NCI-H748 (cell line): Measurements from ENCODE around the gene ASB6.
"Not testable (repeated sequence)": the region's sequence is repeated elsewhere in the genome, so short reads cannot be mapped to it uniquely, and the experiment has no call there.

Experiments used
- DNase-seq: peaks from one replicate; lab custom pipeline; 2025; ENCODE audit not compliant: unreplicated experiment; lab: John Stamatoyannopoulos, UW

The ASB6 gene

GRCh38 chr9:129644902-129645301, 3.0 kb upstream of the ASB6 start:
- no peak for DNase-seq

DNA sequence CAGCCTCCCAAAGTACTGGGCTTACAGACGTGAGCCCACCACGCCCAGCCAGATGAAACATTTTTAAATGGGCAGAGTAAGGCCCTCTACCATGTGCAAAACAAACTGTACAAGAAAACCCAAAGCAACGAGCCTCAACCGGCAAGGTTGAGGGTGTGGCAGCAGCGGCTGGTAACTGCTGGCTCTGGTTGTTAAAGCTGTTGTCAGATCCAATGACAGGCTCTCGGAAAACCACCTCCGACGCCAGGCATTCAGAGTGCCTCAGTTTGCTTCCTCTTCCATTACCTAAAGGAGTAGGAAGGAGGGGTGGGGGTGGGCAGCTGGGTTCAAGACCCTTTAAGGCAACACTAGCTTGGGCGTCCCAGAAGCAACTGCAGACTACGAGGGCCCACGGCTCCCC, 2.4 kb upstream of the ASB6 start:
- no peak for DNase-seq

DNA sequence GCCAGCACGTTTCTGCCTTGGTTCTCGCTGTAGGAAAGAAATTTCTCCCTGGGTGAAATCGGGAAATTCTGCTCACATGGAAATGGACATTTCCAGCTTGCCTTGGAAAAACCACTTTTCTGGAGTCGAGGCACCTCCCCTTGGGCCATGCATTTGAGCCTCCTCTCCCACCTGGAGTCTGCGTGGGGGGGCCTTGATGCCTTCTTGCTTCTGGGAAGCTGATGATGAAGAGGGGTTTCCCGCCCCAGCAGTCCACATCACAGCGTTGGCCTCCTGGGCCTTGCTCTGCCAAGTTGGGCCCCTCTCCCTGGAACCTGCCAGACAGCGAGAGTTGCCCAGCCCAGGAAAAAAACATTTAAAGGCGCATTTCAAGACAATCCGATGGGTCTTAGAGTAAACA, 1.8 kb upstream of the ASB6 start:
- no peak for DNase-seq

- peak; percentile 27 for DNase-seq
These were observed 841 bp downstream of the ASB6 start for GRCh38 chr9:129640871-129641749.

DNA sequence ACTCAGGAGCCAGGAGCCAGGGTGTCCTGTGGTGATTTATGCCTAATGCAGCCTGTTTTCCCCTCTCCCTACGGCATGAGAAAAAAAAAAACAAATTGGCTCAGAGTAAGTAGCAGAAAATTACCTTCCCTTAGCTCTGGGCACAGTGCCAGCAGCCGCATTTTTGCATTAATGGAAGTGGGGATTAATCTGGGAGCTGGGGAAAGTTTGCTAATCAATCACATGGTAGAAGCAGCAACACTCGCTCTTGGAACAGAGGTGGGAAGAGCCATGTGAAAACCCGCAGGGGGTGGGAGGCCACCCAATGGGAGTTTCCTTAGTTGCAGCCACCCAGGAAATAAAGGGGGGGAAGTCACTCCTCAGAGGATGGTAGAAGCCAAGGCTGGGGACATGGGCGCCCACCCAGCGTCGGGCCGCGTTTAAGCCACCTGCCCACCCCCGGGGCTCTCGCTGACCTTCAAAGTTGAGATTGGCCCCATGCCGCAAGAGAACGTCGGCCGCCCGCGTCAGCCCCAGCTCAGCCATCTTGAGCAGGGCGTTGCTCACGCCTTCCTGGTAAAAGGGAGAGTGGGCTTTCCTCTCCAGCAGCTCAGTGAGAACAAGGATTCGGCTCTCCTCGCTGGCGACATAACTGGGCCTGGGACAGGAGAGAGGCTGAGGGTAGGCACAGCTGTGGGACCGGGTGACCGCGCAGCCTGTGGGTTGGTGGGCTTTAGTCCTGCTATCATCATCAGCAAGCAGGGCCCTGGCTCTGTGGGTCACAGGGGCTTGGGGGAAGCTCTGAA, 1.7 kb downstream of the ASB6 start:
- peak; percentile 78 for DNase-seq

DNA sequence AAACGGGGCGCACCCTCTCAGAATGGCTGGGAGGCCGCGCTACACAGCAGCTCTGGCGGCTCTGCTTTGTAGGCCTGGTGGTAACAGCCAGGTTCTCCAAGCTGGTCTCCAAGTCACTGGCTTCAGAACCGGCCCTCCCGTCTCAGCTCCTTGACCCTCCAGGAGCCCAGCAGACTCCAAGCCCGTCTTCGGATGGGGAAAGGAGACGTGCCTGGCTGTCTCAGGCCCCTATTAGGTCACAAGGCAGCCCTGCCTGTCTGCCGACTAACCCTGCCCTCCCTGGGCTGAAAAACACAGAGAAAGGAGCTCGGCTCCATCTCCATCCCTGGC, 2.2 kb downstream of the ASB6 start:
- no peak for DNase-seq

GRCh38 chr9:129639034-129639630, 2.8 kb downstream of the ASB6 start:
- no peak for DNase-seq

- DNase-seq, result no peak
These were observed 4.1 kb downstream of the ASB6 start for GRCh38 chr9:129637673-129638439.

DNA sequence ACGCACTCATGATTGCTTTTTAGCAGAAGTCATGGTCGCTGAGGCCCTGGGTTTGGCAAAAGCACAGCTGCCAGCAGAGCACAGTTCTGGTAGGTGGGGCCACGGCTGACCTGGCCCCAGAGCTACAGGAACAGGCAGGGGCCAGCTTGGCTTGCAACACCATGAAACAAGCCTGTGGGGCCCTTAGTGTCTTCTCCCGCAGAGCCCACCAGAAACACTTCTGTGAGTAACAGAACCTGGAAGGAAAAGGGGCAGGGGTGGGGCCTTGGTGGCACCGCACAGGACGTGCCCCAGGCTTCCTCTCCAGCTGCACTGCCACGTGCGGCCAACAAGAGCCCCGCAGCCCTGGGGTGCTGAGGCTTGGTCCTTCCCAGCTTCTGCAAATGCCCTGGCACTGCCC, 4.8 kb downstream of the ASB6 start:
- no peak for DNase-seq

- DNase-seq, result not testable (repeated sequence)
These were observed 5.6 kb downstream of the ASB6 start for GRCh38 chr9:129636343-129636742.

GRCh38 chr9:129635099-129636065, 6.6 kb downstream of the ASB6 start:
- DNase-seq, result no peak

DNA sequence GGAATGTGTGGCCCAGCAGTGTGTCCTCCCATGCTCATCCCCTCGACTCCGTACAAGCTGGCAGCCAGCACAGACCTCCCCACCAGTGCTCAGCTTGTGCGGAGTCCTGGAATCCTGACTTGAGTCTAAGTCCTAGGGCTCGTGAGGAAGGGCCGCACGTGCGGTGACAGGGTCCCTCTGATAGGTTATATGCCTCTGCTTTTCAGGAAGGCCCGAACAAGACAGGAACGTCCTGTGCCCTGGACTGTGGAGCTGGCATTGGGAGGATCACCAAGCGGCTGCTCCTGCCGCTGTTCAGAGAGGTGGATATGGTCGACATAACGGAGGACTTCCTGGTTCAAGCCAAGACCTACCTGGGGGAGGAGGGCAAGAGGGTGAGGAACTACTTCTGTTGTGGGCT, 8.1 kb downstream of the ASB6 start:
- no peak for DNase-seq

DNA sequence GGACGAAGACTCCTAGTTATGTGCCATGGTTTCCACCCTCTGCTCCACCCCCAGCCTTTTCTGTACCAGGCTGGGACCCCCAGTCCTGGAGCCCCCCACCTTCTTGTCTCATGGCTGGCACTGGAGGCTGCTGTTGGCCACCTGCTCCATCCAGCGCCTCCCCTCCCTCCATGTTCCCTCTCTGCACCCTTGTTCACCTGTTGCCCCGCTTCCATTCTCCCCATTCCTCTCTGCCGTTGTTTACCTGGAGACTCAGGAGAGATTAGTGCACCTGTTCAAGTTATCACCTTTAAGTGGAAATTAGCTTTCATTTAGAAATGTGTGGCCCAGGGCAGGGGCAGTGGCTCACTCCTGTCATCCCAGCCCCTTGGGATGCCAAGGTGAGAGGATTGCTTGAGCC, 8.7 kb downstream of the ASB6 start:
- no peak for DNase-seq

DNA sequence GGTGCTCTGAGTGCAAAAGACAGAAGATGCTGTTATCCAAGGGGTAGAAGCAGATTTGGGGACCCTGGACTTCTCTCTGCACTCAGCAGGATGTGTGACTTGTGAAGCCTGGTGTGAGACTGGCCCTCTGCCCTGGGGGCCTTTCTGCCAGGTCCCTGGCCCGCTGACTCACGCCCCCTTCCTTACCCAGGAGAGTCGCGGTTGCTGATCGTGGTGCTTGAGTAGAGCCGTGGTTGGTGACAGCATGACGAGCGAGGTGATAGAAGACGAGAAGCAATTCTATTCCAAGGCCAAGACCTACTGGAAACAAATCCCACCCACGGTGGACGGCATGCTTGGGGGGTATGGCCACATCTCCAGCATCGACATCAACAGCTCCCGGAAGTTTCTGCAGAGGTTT, 9.5 kb downstream of the ASB6 start:
- no peak for DNase-seq

- no peak for DNase-seq
These were observed 10.2 kb downstream of the ASB6 start for GRCh38 chr9:129631674-129632129.

DNA sequence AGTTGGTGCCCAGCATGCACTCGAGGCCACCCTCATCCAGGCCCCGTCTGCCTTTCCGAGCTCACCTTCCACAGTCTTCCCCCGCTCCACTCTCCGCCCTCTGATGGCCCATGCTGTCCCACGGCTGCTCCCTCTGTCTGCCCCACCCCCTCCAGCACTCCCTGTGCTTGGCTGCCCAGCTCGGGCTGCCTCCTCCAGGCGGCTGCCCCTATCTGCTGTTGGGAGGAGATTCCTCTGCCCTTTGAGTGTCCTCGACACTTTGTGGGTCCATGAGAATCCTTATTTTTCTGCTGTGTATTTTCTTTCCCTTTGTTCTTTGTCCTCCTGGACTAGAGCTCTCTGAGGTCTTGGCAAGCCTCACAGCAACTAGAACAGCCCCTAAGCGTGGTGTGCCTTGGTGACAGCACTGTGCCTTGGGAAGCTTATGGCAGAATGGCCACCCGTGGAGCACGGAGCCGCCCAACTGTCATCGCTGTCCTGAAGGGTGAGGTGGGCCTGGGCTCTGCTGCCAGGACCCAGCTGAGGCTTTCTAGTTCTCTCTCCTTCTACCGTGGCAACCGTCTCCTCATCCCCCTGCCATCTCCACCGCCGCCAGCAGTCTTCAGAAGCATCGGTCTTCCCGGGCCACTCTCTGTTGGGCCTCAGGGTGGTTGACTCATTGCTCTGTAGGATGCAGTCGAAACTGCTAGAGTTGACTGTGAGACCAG, 10.8 kb downstream of the ASB6 start:
- DNase-seq, result no peak

DNA sequence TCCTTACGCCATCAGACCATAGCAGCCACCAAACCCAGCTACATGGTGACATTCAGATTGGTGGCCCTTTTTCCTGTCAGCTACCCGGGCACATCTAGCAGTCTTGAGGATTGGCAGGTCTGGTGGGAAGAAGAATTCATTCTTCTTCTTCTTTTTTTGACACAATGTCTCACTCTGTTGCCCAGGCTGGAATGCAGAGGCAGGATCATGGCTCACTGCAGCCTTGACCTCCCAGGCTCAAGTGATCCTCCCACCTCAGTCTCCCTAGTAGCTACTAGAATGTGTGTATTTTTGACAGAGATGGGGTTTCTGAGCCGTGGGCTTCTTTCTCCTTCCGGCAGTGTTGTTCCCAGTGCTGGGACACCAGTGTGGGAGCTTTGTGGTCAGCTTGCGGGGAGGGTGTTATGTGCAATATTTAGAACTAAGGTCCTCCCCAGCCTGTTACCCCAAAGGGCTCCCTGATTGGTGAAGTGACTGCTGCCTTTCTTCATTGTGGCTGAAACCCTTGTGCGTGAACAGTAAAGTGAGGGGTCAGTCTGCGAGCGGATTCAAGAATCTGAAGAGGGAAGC, 12.6 kb downstream of the ASB6 start:
- no peak for DNase-seq

DNA sequence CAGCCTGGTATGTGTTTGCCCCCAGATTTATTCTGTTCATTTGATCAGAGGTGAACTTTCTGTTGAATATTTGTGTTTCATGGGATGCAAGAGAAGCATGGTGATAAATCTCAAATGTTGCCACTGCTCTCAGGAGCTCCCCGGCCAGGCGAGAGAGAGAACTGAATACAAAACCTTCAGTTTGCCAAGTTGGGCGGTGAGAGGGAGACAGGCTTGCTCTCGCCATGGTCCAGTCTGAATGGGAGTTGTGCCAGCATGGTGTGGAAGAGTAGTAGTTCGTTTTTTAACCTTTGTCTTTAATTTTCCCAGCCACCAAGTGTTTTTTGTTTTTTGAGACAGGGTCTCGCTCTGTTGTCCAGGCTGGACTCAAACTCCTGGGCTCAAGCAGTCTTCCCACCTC, 13.2 kb downstream of the ASB6 start:
- DNase-seq, result no peak
